Kidney (tissue), 14 donors: ENCODE data around the gene HASPIN. TPM values are rescaled to one million over a fixed set of nuclear protein-coding genes. Genes with fewer than 3 reads are reported as not detected.

Experiments used
- DNase-seq, 5 donors: peaks; one replicate each; pipeline ENCODE4 v3.0.0-alpha.2; 2013 to 2020
- FAIRE-seq: peaks from 2 replicates; lab custom pipeline; 2012; peaks lifted over from hg19 to GRCh38; lab: Jason Lieb, UNC
- H3K27ac ChIP-seq, 2 donors: one replicate each; pipeline ENCODE4 v1.7.0; 2013; ENCODE audit warnings: low read depth in 2 of 2, low read length in 2 of 2, inconsistent platforms in 1 of 2
- H3K27me3 ChIP-seq: one replicate; pipeline ENCODE4 v1.7.1; 2013; ENCODE audit warnings: low read length, inconsistent platforms; ENCODE audit not compliant: control insufficient read depth, insufficient read depth
- H3K36me3 ChIP-seq, 3 donors: one replicate each; pipeline versions ENCODE4 v1.7.0 to v1.7.1; 2013; ENCODE audit warnings: low read length in 3 of 3, control low read depth in 1 of 3, inconsistent platforms in 1 of 3; ENCODE audit not compliant: insufficient read depth in 3 of 3, control insufficient read depth in 2 of 3
- H3K4me1 ChIP-seq, 3 donors: one replicate each; pipeline versions ENCODE4 v1.7.0 to v1.7.1; 2013; ENCODE audit warnings: low read length in 3 of 3, inconsistent platforms in 1 of 3, low read depth in 1 of 3; ENCODE audit not compliant: control insufficient read depth in 2 of 3, insufficient read depth in 2 of 3
- H3K4me3 ChIP-seq, 3 donors: one replicate each; pipeline versions ENCODE4 v1.7.0 to v1.8.1; 2013; ENCODE audit warnings: low read length in 3 of 3, control low read depth in 1 of 3, inconsistent platforms in 1 of 3
- H3K9ac ChIP-seq, 3 donors: one replicate each; pipeline versions ENCODE4 v1.7.0 to v1.7.1; 2013; ENCODE audit warnings: low read length in 3 of 3, control low read depth in 1 of 3, inconsistent platforms in 1 of 3
- H3K9me3 ChIP-seq, 3 donors: one replicate each; pipeline versions ENCODE4 v1.7.0 to v1.7.1; 2013; ENCODE audit warnings: low read length in 3 of 3, control low read depth in 1 of 3, inconsistent platforms in 1 of 3; ENCODE audit not compliant: control insufficient read depth in 2 of 3, insufficient read depth in 1 of 3
- intact Hi-C: fragments of 100-400 bp; cut with DNase I; formaldehyde crosslinking; loops from one replicate; pipeline ENCODE4 v1.11.1; 2022
- polyA plus RNA-seq: library from polyadenylated mRNA; stranded (reverse); fragments of 350-450 nt; fragmentation: Illumina TruSeq; extraction: RNeasy Lipid Tissue Mini Kit (QIAGEN cat#74804); gene quantifications from one replicate; pipeline ENCODE4 v1.2.3, GENCODE V29; 2014; ENCODE audit warnings: low read depth, low replicate concordance; ENCODE audit not compliant: insufficient read depth
- total RNA-seq: library from RNA; stranded (reverse); fragmentation: NEBNext Ultra II Directional; extraction: Animal tissue kit (Norgen Biotek cat#: 25700); gene quantifications from one replicate; pipeline ENCODE4 v1.2.1, GENCODE V29; 2021
- TF ChIP-seq, protein P1 (sequence below): IDR thresholded peaks from 3 replicates; pipeline ENCODE4 v1.5.1; 2012; ENCODE audit warnings: mild to moderate bottlenecking, moderate library complexity, borderline replicate concordance; ENCODE audit not compliant: insufficient read depth; ENCODE audit errors: extremely low read depth
- donor health status: control.
- donor health status: control.
- donor health status: control.
- donor health status: control.
- donor health status: control.
- donor health status: DM: yes; HTN: yes; CAD: no.
- donor health status: Normal renal cell carcinoma (clear cell type).

Gene HASPIN
- total and polyA plus RNA-seq, 2 donors from 2014 or later, result 0.38 TPM; not detected in 1

DNA sequence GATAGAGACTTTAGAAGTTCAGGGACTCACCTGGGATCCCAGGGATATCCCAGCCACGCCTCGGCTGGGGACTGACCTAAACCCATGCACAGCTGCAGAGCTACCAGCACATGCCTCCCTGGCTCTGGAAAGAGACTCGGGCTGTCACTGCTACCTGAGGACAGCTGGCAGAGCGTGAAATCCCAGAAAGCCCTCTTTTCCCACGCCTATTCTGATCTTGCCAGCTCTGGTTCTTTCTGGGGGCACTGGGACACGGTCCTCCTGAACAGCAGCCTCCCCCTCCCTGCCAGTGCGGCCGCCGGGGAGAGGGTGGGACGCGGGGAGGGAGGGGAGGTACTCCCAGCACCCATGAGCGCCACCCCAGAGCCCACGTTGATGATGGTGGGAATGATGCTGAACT is 38.5 kb upstream of the HASPIN start:
- intact Hi-C loops, result no loop called here
- Histone ChIP-seq H3K9me3 (no peaks in the 10 kb centered on the region), H3K4me1 (no peaks in the 10 kb centered on the region), H3K27ac (no peak overlapping the region), H3K9ac (no peak overlapping the region), H3K27me3 (peaks cover 3% of the 10 kb centered on the region), H3K4me3 (no peak overlapping the region), H3K36me3 (no peaks in the 10 kb centered on the region)
- FAIRE-seq (no peak), DNase-seq (peak in 1 of 5 donors; percentile 33)
- TF ChIP-seq, protein P1, sequence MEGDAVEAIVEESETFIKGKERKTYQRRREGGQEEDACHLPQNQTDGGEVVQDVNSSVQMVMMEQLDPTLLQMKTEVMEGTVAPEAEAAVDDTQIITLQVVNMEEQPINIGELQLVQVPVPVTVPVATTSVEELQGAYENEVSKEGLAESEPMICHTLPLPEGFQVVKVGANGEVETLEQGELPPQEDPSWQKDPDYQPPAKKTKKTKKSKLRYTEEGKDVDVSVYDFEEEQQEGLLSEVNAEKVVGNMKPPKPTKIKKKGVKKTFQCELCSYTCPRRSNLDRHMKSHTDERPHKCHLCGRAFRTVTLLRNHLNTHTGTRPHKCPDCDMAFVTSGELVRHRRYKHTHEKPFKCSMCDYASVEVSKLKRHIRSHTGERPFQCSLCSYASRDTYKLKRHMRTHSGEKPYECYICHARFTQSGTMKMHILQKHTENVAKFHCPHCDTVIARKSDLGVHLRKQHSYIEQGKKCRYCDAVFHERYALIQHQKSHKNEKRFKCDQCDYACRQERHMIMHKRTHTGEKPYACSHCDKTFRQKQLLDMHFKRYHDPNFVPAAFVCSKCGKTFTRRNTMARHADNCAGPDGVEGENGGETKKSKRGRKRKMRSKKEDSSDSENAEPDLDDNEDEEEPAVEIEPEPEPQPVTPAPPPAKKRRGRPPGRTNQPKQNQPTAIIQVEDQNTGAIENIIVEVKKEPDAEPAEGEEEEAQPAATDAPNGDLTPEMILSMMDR, result no peak

DNA sequence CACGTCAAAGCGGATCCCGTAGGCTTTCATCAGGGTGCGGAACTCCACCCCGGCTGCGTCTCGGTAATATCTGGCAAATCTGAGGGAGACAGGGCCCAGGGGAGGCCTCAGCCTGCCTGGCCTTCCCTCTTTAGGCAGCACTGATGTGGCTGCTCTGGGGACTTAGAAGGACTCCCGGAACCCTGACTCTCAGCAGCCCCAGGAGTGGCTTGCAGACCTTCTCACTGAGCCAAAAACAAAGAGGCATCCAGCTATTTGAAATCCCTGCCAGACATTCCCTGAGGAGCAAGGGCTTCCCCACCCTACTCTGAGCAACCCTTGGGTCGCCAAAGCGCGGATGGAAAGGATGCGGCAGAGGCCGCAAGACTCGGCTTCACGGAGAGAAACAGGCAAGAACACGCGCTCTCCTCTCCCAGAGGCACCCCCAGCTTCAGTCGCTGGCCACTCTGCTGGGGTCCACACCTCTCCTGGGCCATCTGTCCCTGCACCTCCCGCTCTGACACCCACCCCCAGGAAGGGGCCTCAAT is 35.6 kb upstream of the HASPIN start:
- H3K4me1 ChIP-seq, result no peaks in the 10 kb centered on the region
- TF ChIP-seq, protein P1, result no peak
- intact Hi-C loops, result no loop called here
- no peaks in the 10 kb centered on the region for H3K9me3 ChIP-seq
- no peak overlapping the region for H3K9ac ChIP-seq
- no peak overlapping the region for H3K27ac ChIP-seq
- FAIRE-seq (no peak), DNase-seq (peak in 1 of 5 donors; percentile 62)
- H3K27me3 ChIP-seq, result peaks cover 3% of the 10 kb centered on the region
- no peak overlapping the region for H3K4me3 ChIP-seq
- no peaks in the 10 kb centered on the region for H3K36me3 ChIP-seq

DNA sequence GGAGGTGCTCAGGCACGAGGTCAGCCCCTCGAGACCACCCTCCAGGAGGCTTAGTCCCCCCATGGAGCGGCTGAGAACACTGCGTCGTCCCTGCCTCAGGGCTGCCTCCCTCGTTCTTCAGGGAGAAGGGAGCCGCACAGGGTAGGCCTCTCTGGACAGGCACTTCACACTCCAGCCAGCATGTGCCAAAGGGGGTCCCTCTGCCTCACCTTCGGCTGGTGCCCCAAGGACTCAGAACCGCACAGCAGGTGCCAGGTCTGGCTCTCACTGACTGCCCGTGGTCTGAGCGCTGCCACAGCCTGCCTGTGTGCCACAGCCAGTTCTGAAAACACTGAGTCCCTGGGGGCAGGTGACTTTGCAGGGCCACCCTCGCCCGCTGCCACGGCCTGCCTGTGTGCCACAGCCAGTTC is 34.8 kb upstream of the HASPIN start:
- no peak overlapping the region for H3K4me3 ChIP-seq
- H3K27ac ChIP-seq, result no peak overlapping the region
- intact Hi-C loops, result no loop called here
- H3K36me3 ChIP-seq, result no peaks in the 10 kb centered on the region
- TF ChIP-seq, protein P1, result no peak
- H3K9me3 ChIP-seq, result no peaks in the 10 kb centered on the region
- no peak overlapping the region for H3K9ac ChIP-seq
- H3K27me3 ChIP-seq, result peaks cover 3% of the 10 kb centered on the region
- no peaks in the 10 kb centered on the region for H3K4me1 ChIP-seq
- DNase-seq (peak in 1 of 5 donors; percentile 59), FAIRE-seq (no peak)
